GM18868 (cell line): ENCODE results near the gene RAB40AL.
"Not testable (repeated sequence)": the region's sequence is repeated elsewhere in the genome, so short reads cannot be mapped to it uniquely, and the experiment has no call there.

Source experiments
- ATAC-seq: cut with Tn5 transposase; IDR thresholded peaks from one replicate; pipeline ENCODE4 v1.9.1; 2021; ENCODE audit warnings: mild to moderate bottlenecking, moderate library complexity; ENCODE audit not compliant: unreplicated experiment

Gene RAB40AL

GRCh38 chrX:102936972-102937371 lies at the start of gene RAB40AL:
RAB40AL (plus strand) TSS chrX:102937272; CDS start chrX:102937319, 47 bp downstream.
- ATAC-seq = not testable (repeated sequence)

- ATAC-seq = no peak
Measured at GRCh38 chrX:102887687-102888086, 49.4 kb upstream of the RAB40AL start.

GRCh38 chrX:102892103-102892502 lies 45.0 kb upstream of the RAB40AL start:
- no peak for ATAC-seq

- peak; percentile 88 for ATAC-seq
Measured at GRCh38 chrX:102899940-102900916, 36.8 kb upstream of the RAB40AL start.

- no peak for ATAC-seq
Measured at GRCh38 chrX:102902355-102902754, 34.7 kb upstream of the RAB40AL start.

- ATAC-seq = no peak
Measured at GRCh38 chrX:102930990-102931756, 5.9 kb upstream of the RAB40AL start.

GRCh38 chrX:102934624-102935023 lies 2.4 kb upstream of the RAB40AL start:
- ATAC-seq = peak; percentile 61

- ATAC-seq = peak; percentile 89
Measured at GRCh38 chrX:102950908-102951866, 14.1 kb downstream of the RAB40AL start.

- no peak for ATAC-seq
Measured at GRCh38 chrX:102957751-102958150, 20.7 kb downstream of the RAB40AL start.

- ATAC-seq = no peak
Measured at GRCh38 chrX:102958794-102959193, 21.7 kb downstream of the RAB40AL start.

GRCh38 chrX:102959471-102959870 lies 22.4 kb downstream of the RAB40AL start:
- no peak for ATAC-seq

GRCh38 chrX:102963955-102964354 lies 26.9 kb downstream of the RAB40AL start:
- ATAC-seq = no peak

GRCh38 chrX:102964940-102965339 lies 27.9 kb downstream of the RAB40AL start:
- no peak for ATAC-seq

- ATAC-seq = no peak
Measured at GRCh38 chrX:102966701-102967100, 29.6 kb downstream of the RAB40AL start.

- ATAC-seq = no peak
Measured at GRCh38 chrX:102968216-102968615, 31.1 kb downstream of the RAB40AL start.

- ATAC-seq = not testable (repeated sequence)
Measured at GRCh38 chrX:102971536-102971935, 34.5 kb downstream of the RAB40AL start.

- no peak for ATAC-seq
Measured at GRCh38 chrX:102975016-102975415, 37.9 kb downstream of the RAB40AL start.

- ATAC-seq = no peak
Measured at GRCh38 chrX:102976286-102976685, 39.2 kb downstream of the RAB40AL start.

- ATAC-seq = no peak
Measured at GRCh38 chrX:102976793-102977495, 39.9 kb downstream of the RAB40AL start.

GRCh38 chrX:102978594-102978993 lies 41.5 kb downstream of the RAB40AL start:
- ATAC-seq = no peak
